BLaER1 (cell line): ENCODE data around the gene ZSWIM7.

Experiments used
- H3K27ac ChIP-seq: shearing (Covaris generic); formaldehyde crosslinking; 2 replicates; pipeline ENCODE4 v1.8.1; 2022
- H3K27me3 ChIP-seq: shearing (Covaris generic); formaldehyde crosslinking; 2 replicates; pipeline ENCODE4 v1.8.1; 2022
- H3K36me3 ChIP-seq: shearing (Covaris generic); formaldehyde crosslinking; 2 replicates; pipeline ENCODE4 v1.8.1; 2022
- H3K4me1 ChIP-seq: shearing (Covaris generic); formaldehyde crosslinking; 2 replicates; pipeline ENCODE4 v1.8.1; 2022
- H3K4me2 ChIP-seq: shearing (Covaris generic); formaldehyde crosslinking; 2 replicates; pipeline ENCODE4 v1.8.1; 2022
- H3K4me3 ChIP-seq: shearing (Covaris generic); formaldehyde crosslinking; 2 replicates; pipeline ENCODE4 v1.8.1; 2022
- H3K9ac ChIP-seq: shearing (Covaris generic); formaldehyde crosslinking; 2 replicates; pipeline ENCODE4 v1.8.1; 2022
- H3K9me3 ChIP-seq: shearing (Covaris generic); formaldehyde crosslinking; 2 replicates; pipeline ENCODE4 v1.8.1; 2022
- H4K20me1 ChIP-seq: shearing (Covaris generic); formaldehyde crosslinking; 2 replicates; pipeline ENCODE4 v1.8.1; 2022
- Cebpa-rat ChIP-seq: shearing (Covaris generic); IDR thresholded peaks from 2 replicates; pipeline ENCODE4 v1.8.1; 2022

The ZSWIM7 gene

GRCh38 chr17:15935891-15936290, 63.6 kb downstream of the ZSWIM7 start:
- no peak overlapping the region for H3K27ac ChIP-seq
- H3K4me3 ChIP-seq = no peak overlapping the region
- no peaks in the 10 kb centered on the region for H3K4me1 ChIP-seq
- H3K27me3 ChIP-seq = no peaks in the 10 kb centered on the region
- no peaks in the 10 kb centered on the region for H3K9me3 ChIP-seq
- H3K9ac ChIP-seq = no peak overlapping the region
- TF ChIP-seq Cebpa-rat = no peak
- no peaks in the 10 kb centered on the region for H4K20me1 ChIP-seq
- no peaks in the 10 kb centered on the region for H3K36me3 ChIP-seq
- no peak overlapping the region for H3K4me2 ChIP-seq

GRCh38 chr17:15934866-15935265, 64.6 kb downstream of the ZSWIM7 start:
- Histone ChIP-seq H3K36me3 (no peaks in the 10 kb centered on the region), H3K9me3 (no peaks in the 10 kb centered on the region), H3K4me1 (no peaks in the 10 kb centered on the region), H3K27ac (no peak overlapping the region), H3K9ac (no peak overlapping the region), H3K27me3 (no peaks in the 10 kb centered on the region), H4K20me1 (no peaks in the 10 kb centered on the region), H3K4me2 (no peak overlapping the region), H3K4me3 (no peak overlapping the region)
- no peak for TF ChIP-seq Cebpa-rat

- H3K4me1 ChIP-seq = 0 out of 2 replicates have a peak, but pooled peaks cover 8% of the 10 kb centered on the region
Observed at GRCh38 chr17:15931394-15931793, 68.1 kb downstream of the ZSWIM7 start.

GRCh38 chr17:15930426-15930825, 69.1 kb downstream of the ZSWIM7 start:
- Histone ChIP-seq H3K36me3 (no peaks in the 10 kb centered on the region), H4K20me1 (no peaks in the 10 kb centered on the region), H3K4me1 (0 out of 2 replicates have a peak, but pooled peaks cover 8% of the 10 kb centered on the region), H3K27ac (no peak overlapping the region), H3K9me3 (no peaks in the 10 kb centered on the region), H3K4me3 (no peak overlapping the region), H3K9ac (no peak overlapping the region), H3K27me3 (no peaks in the 10 kb centered on the region), H3K4me2 (no peak overlapping the region)
- TF ChIP-seq Cebpa-rat = no peak

More at GRCh38 chr17:15931394-15931793, 68.1 kb downstream of the ZSWIM7 start:
- Histone ChIP-seq H3K27ac (no peak overlapping the region), H3K9me3 (no peaks in the 10 kb centered on the region), H3K9ac (no peak overlapping the region), H3K4me2 (no peak overlapping the region), H3K27me3 (no peaks in the 10 kb centered on the region), H4K20me1 (no peaks in the 10 kb centered on the region), H3K4me3 (no peak overlapping the region), H3K36me3 (no peaks in the 10 kb centered on the region)
- no peak for TF ChIP-seq Cebpa-rat

DNA sequence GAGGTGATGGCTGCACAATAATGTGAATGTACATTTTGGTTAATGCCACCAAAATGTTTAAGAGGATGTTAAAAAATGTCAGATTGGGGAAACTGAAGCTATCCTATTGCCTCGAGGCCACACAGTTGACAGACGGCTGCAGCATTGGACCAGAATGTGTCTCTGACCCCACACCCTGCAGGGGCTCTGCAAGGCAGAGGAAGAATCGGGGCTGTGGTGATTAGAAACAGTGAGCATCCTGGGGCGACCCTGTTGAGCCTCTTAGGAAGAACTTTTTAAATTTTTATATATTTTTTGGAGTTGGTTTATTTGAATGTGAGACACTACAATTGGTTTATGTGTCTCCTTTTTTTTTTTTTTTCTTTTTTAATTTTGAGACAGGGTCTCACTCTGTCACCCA, 69.6 kb downstream of the ZSWIM7 start:
- Histone ChIP-seq H3K9me3 (no peaks in the 10 kb centered on the region), H3K36me3 (no peaks in the 10 kb centered on the region), H3K4me1 (0 out of 2 replicates have a peak, but pooled peaks cover 8% of the 10 kb centered on the region), H3K27me3 (no peaks in the 10 kb centered on the region), H4K20me1 (no peaks in the 10 kb centered on the region), H3K27ac (no peak overlapping the region), H3K4me2 (no peak overlapping the region), H3K9ac (no peak overlapping the region), H3K4me3 (no peak overlapping the region)
- no peak for TF ChIP-seq Cebpa-rat

- no peaks in the 10 kb centered on the region for H3K36me3 ChIP-seq
- H3K4me3 ChIP-seq = no peak overlapping the region
- H3K4me2 ChIP-seq = no peak overlapping the region
- H4K20me1 ChIP-seq = no peaks in the 10 kb centered on the region
- 0 out of 2 replicates have a peak, but pooled peaks cover 8% of the 10 kb centered on the region for H3K4me1 ChIP-seq
- no peak overlapping the region for H3K9ac ChIP-seq
- no peak for TF ChIP-seq Cebpa-rat
- no peaks in the 10 kb centered on the region for H3K27me3 ChIP-seq
- no peaks in the 10 kb centered on the region for H3K9me3 ChIP-seq
- H3K27ac ChIP-seq = no peak overlapping the region
Observed at GRCh38 chr17:15928286-15928785, 71.2 kb downstream of the ZSWIM7 start.
